GM18907 (cell line): ENCODE data around the gene TLK2.
A peak's percentile ranks its signal among the peaks of the same experiment; 100 is the strongest.
"Not testable (repeated sequence)": the region's sequence is repeated elsewhere in the genome, so short reads cannot be mapped to it uniquely, and the experiment has no call there.

Experiments used
- ATAC-seq: cut with Tn5 transposase; IDR thresholded peaks from one replicate; pipeline ENCODE4 v1.9.1; 2021; ENCODE audit warnings: mild to moderate bottlenecking, moderate library complexity; ENCODE audit not compliant: unreplicated experiment

TLK2 gene

GRCh38 chr17:62482553-62482952 is 3.9 kb downstream of the TLK2 start:
- not testable (repeated sequence) for ATAC-seq

GRCh38 chr17:62490990-62491389 is 12.4 kb downstream of the TLK2 start:
- not testable (repeated sequence) for ATAC-seq

- not testable (repeated sequence) for ATAC-seq
These were observed 14.5 kb downstream of the TLK2 start for GRCh38 chr17:62493049-62493655.

- ATAC-seq = not testable (repeated sequence)
These were observed 15.4 kb downstream of the TLK2 start for GRCh38 chr17:62494073-62494472.

- ATAC-seq = not testable (repeated sequence)
These were observed 17.7 kb downstream of the TLK2 start for GRCh38 chr17:62496344-62496743.

- ATAC-seq = not testable (repeated sequence)
These were observed 20.2 kb downstream of the TLK2 start for GRCh38 chr17:62498796-62499195.

- ATAC-seq = not testable (repeated sequence)
These were observed 21.8 kb downstream of the TLK2 start for GRCh38 chr17:62500463-62500862.

GRCh38 chr17:62504857-62505256 is 26.2 kb downstream of the TLK2 start:
- not testable (repeated sequence) for ATAC-seq

- not testable (repeated sequence) for ATAC-seq
These were observed 28.7 kb downstream of the TLK2 start for GRCh38 chr17:62507191-62507836.

GRCh38 chr17:62510247-62510819 is 31.7 kb downstream of the TLK2 start:
- ATAC-seq = not testable (repeated sequence)

GRCh38 chr17:62511014-62511413 is 32.4 kb downstream of the TLK2 start:
- not testable (repeated sequence) for ATAC-seq

- ATAC-seq = not testable (repeated sequence)
These were observed 37.8 kb downstream of the TLK2 start for GRCh38 chr17:62516376-62516775.

- ATAC-seq = not testable (repeated sequence)
These were observed 42.7 kb downstream of the TLK2 start for GRCh38 chr17:62521295-62521694.

GRCh38 chr17:62524077-62524476 is 45.5 kb downstream of the TLK2 start:
- ATAC-seq = not testable (repeated sequence)

- ATAC-seq = not testable (repeated sequence)
These were observed 46.7 kb downstream of the TLK2 start for GRCh38 chr17:62525317-62525716.

- not testable (repeated sequence) for ATAC-seq
These were observed 52.3 kb downstream of the TLK2 start for GRCh38 chr17:62530936-62531335.

- not testable (repeated sequence) for ATAC-seq
These were observed 57.9 kb downstream of the TLK2 start for GRCh38 chr17:62536557-62536956.

GRCh38 chr17:62541073-62541472 is 62.4 kb downstream of the TLK2 start:
- ATAC-seq = not testable (repeated sequence)

GRCh38 chr17:62543278-62543775 is 64.7 kb downstream of the TLK2 start:
- ATAC-seq = not testable (repeated sequence)

- ATAC-seq = not testable (repeated sequence)
These were observed 67.4 kb downstream of the TLK2 start for GRCh38 chr17:62546066-62546465.

GRCh38 chr17:62552851-62553659 is 74.4 kb downstream of the TLK2 start:
- ATAC-seq = peak; percentile 77
